Tibial nerve (tissue), 4 donors: Measurements from ENCODE around the gene GPR137B. TPM values are rescaled to one million over a fixed set of nuclear protein-coding genes. Genes with fewer than 3 reads are reported as not detected.

ENCODE experiments used
- DNase-seq, 2 donors: peaks; one replicate each; pipeline ENCODE4 v3.0.0-alpha.2; 2019; ENCODE audit warnings: low spot score in 2 of 2
- H3K27ac ChIP-seq, 4 donors: fragments of 200-600 bp; sonication (generic) in 3 of 4; one replicate each; pipeline ENCODE4 v1.5.1; 2017 to 2019; ENCODE audit warnings: mild to moderate bottlenecking in 1 of 4
- H3K27me3 ChIP-seq, 2 donors: fragments of 200-600 bp; sonication (generic) in 1 of 2; one replicate each; pipeline versions ENCODE4 v1.5.1 to v1.6.0; 2017 to 2019
- H3K36me3 ChIP-seq, 3 donors: fragments of 200-600 bp; sonication (generic); one replicate each; pipeline ENCODE4 v1.5.1; 2018 to 2019
- H3K4me1 ChIP-seq, 4 donors: fragments of 200-600 bp; sonication (generic) in 3 of 4; one replicate each; pipeline ENCODE4 v1.5.1; 2017 to 2019
- H3K4me3 ChIP-seq, 4 donors: fragments of 200-600 bp; sonication (generic) in 3 of 4; one replicate each; pipeline ENCODE4 v1.5.1; 2017 to 2019; ENCODE audit warnings: mild to moderate bottlenecking in 1 of 4, moderate library complexity in 1 of 4
- H3K9me3 ChIP-seq, 4 donors: fragments of 200-600 bp; sonication (generic) in 3 of 4; one replicate each; pipeline ENCODE4 v1.5.1; 2017 to 2019
- CTCF ChIP-seq, 5 experiments: fragments of 200-600 bp in 3 of 5; fragments of 450-650 bp in 2 of 5; sonication (generic) in 3 of 5; IDR thresholded peaks; one replicate each; pipeline ENCODE4 v1.5.1; 2016 to 2019; ENCODE audit warnings: antibody characterized with exemption in 5 of 5, mild to moderate bottlenecking in 3 of 5, moderate library complexity in 2 of 5
- EP300 ChIP-seq, 2 donors: sonication (generic); formaldehyde crosslinking; IDR thresholded peaks; one replicate each; pipeline ENCODE4 v1.6.1; 2017; ENCODE audit warnings: antibody characterized with exemption in 2 of 2, mild to moderate bottlenecking in 1 of 2
- POLR2A ChIP-seq, 2 donors: fragments of 450-650 bp; IDR thresholded peaks; one replicate each; pipeline ENCODE4 v1.6.1; 2017; ENCODE audit warnings: antibody characterized with exemption in 2 of 2, mild to moderate bottlenecking in 2 of 2, moderate library complexity in 2 of 2
- WGBS, 2 donors: methylation state at CpG; one replicate each; pipeline ENCODE4 v1.1.5; 2018; 5-methylcytosine and 5-hydroxymethylcytosine counted together
- total RNA-seq, 4 donors: library from RNA; depleted of rRNA; stranded (reverse); fragments of >200 nt; gene quantifications; one replicate each; pipeline ENCODE4 v1.1.0, GENCODE V29; 2016

GPR137B gene
- total RNA-seq, 4 donors from 2014 or later, result 51.1 to 94.8 (median 74.0) TPM

GRCh38 chr1:236172041-236172579 is 29.8 kb downstream of the GPR137B start:
- H3K9me3 ChIP-seq, result no peaks in the 10 kb centered on the region
- H3K27ac ChIP-seq, result no peak overlapping the region
- TF ChIP-seq CTCF (IDR thresholded peaks at IDR 0.05), result no peak
- TF ChIP-seq EP300 (IDR thresholded peaks at IDR 0.05), result no peak
- TF ChIP-seq POLR2A (IDR thresholded peaks at IDR 0.05), result no peak

GRCh38 chr1:236173174-236173767 is 30.9 kb downstream of the GPR137B start:
- Histone ChIP-seq H3K27me3 (no peaks in the 10 kb centered on the region), H3K9me3 (no peaks in the 10 kb centered on the region), H3K4me3 (no peak overlapping the region), H3K27ac (no peak overlapping the region), H3K4me1 (peaks cover 0 to 22% (median 8%) of the 10 kb centered on the region in 4 donors), H3K36me3 (peaks cover 0 to 8% (median 0%) of the 10 kb centered on the region in 3 donors)
- DNase-seq, result no peak
- WGBS, 2 donors, result 76 to 78% methylated on average over 5 of the region's 5 CpGs
- TF ChIP-seq POLR2A (IDR thresholded peaks at IDR 0.05), result no peak
- no peak for TF ChIP-seq EP300 (IDR thresholded peaks at IDR 0.05)
- TF ChIP-seq CTCF (IDR thresholded peaks at IDR 0.05), result no peak

More at GRCh38 chr1:236172041-236172579, 29.8 kb downstream of the GPR137B start:
- peaks cover 0 to 8% (median 0%) of the 10 kb centered on the region in 3 donors for H3K36me3 ChIP-seq
- peaks cover 0 to 23% (median 10%) of the 10 kb centered on the region in 4 donors for H3K4me1 ChIP-seq
- H3K4me3 ChIP-seq, result no peak overlapping the region
- DNase-seq, result no peak
- no peaks in the 10 kb centered on the region for H3K27me3 ChIP-seq

GRCh38 chr1:236175642-236176336 is 33.5 kb downstream of the GPR137B start:
- no peak for TF ChIP-seq EP300 (IDR thresholded peaks at IDR 0.05)
- no peak for TF ChIP-seq CTCF (IDR thresholded peaks at IDR 0.05)
- no peak for TF ChIP-seq POLR2A (IDR thresholded peaks at IDR 0.05)
- Histone ChIP-seq H3K27me3 (no peaks in the 10 kb centered on the region), H3K4me1 (peaks cover 0 to 11% (median 4%) of the 10 kb centered on the region in 4 donors), H3K9me3 (no peaks in the 10 kb centered on the region), H3K27ac (peak overlapping the region in 2 of 4 donors; percentile 45 to 46), H3K36me3 (peaks cover 0 to 20% (median 0%) of the 10 kb centered on the region in 3 donors), H3K4me3 (no peak overlapping the region)
- 78 to 90% methylated on average over 12 of the region's 12 CpGs for WGBS, 2 donors
- DNase-seq, result no peak

GRCh38 chr1:236176337-236177336 is 34.3 kb downstream of the GPR137B start:
- H3K27me3 ChIP-seq, result no peaks in the 10 kb centered on the region
- WGBS, 2 donors, result 41 to 44% methylated on average over 17 of the region's 18 CpGs
- H3K4me1 ChIP-seq, result peaks cover 0 to 11% (median 4%) of the 10 kb centered on the region in 4 donors
- DNase-seq, result no peak
- H3K36me3 ChIP-seq, result peaks cover 0 to 28% (median 0%) of the 10 kb centered on the region in 3 donors
- H3K27ac ChIP-seq, result peak overlapping the region in 2 of 4 donors; percentile 45 to 46
- TF ChIP-seq CTCF (IDR thresholded peaks at IDR 0.05) (no peak), EP300 (IDR thresholded peaks at IDR 0.05) (no peak), POLR2A (IDR thresholded peaks at IDR 0.05) (no peak)
- H3K9me3 ChIP-seq, result no peaks in the 10 kb centered on the region
- no peak overlapping the region for H3K4me3 ChIP-seq
